K562 (cell line): Measurements from ENCODE around the gene MAP1S. TPM values are rescaled to one million over a fixed set of nuclear protein-coding genes. Genes with fewer than 3 reads are reported as not detected.
A peak's percentile ranks its signal among the peaks of the same experiment; 100 is the strongest.

Experiments
- BCOR ChIP-seq: fragments of 450-650 bp; IDR thresholded peaks from 2 replicates; pipeline ENCODE4 v1.6.1; 2016
- HDAC2 ChIP-seq: fragments of 450-650 bp; IDR thresholded peaks from 2 replicates; pipeline ENCODE4 v1.6.1; 2016; ENCODE audit warnings: mild to moderate bottlenecking
- HDAC3 ChIP-seq: fragments of 450-650 bp; IDR thresholded peaks from 2 replicates; pipeline ENCODE4 v1.6.1; 2018; ENCODE audit warnings: borderline replicate concordance, mild to moderate bottlenecking, moderate library complexity; ENCODE audit not compliant: partially characterized antibody
- HNRNPL ChIP-seq: fragments of 200-400 bp; formaldehyde crosslinking; IDR thresholded peaks from 2 replicates; pipeline ENCODE4 v1.6.1; 2017; ENCODE audit warnings: low read depth, mild to moderate bottlenecking, low read length
- KLF16 ChIP-seq: IDR thresholded peaks from 2 replicates; pipeline ENCODE4 v1.6.1; 2016; ENCODE audit warnings: antibody characterized with exemption
- NEUROD1 ChIP-seq: fragments of 150-350 bp; IDR thresholded peaks from 2 replicates; pipeline ENCODE4 v1.6.1; 2014; ENCODE audit warnings: borderline replicate concordance, low read length, low read depth; ENCODE audit not compliant: partially characterized antibody
- RBM15 ChIP-seq: fragments of 200-400 bp; formaldehyde crosslinking; IDR thresholded peaks from 2 replicates; pipeline ENCODE4 v1.6.1; 2018; ENCODE audit warnings: mild to moderate bottlenecking, low read length, moderate library complexity; ENCODE audit not compliant: insufficient read depth
- RBM25 ChIP-seq: fragments of 200-400 bp; formaldehyde crosslinking; IDR thresholded peaks from 2 replicates; pipeline ENCODE4 v1.6.1; 2018; ENCODE audit warnings: low read length, low read depth, moderate library complexity; ENCODE audit not compliant: severe bottlenecking
- STAT6 ChIP-seq: sonication (generic); formaldehyde crosslinking; IDR thresholded peaks from 2 replicates; pipeline ENCODE4 v1.8.1; 2023; ENCODE audit warnings: mild to moderate bottlenecking, missing genetic modification reagents
- ZNF395 ChIP-seq: fragments of 200-800 bp; sonication (Bioruptor generic); IDR thresholded peaks from 2 replicates; pipeline ENCODE4 v1.6.1; 2017; ENCODE audit warnings: missing genetic modification characterization, missing compliant biosample characterization
- polyA plus RNA-seq, 8 experiments: library from polyadenylated mRNA; depleted of rRNA in 4 of 8; stranded (reverse) in 5 of 8; unstranded in 3 of 8; fragments of >200 nt; fragmentation: Nextera tagmentation in 2 of 8; fragmentation: Illumina TruSeq in 1 of 8; extraction: Ambion mirVana in 2 of 8; extraction: Trizol in 1 of 8; gene quantifications; 2 replicates each; pipeline versions ENCODE4 v1.2.1 to v1.2.3, GENCODE V29; 2011 to 2014; ENCODE audit warnings: inconsistent platforms in 1 of 8, missing spikeins in 1 of 8
- total RNA-seq, 7 experiments: library from RNA; depleted of rRNA in 6 of 7; stranded (reverse); fragments of >200 nt in 6 of 7; fragmentation: Illumina TruSeq in 2 of 7; extraction: Trizol in 2 of 7; gene quantifications; 2 replicates each; pipeline versions ENCODE4 v1.2.1 to v1.2.3, GENCODE V29; 2011 to 2021; ENCODE audit warnings: low replicate concordance in 1 of 7

MAP1S gene
- total and polyA plus RNA-seq, 9 of the 15 experiments (the other 6 are each of a cell fraction or from before 2014, with no cell fraction given) = 2.0 to 81.0 (median 9.5) TPM

GRCh38 chr19:17739121-17739875, 20.0 kb downstream of the MAP1S start (continued):
- peak; percentile 20; the same call in 1 of the 2 replicates for TF ChIP-seq HDAC2
- TF ChIP-seq STAT6 (CRISPR knock-in tag) = no peak
- TF ChIP-seq RBM15 = no peak
- peak; percentile 76 for TF ChIP-seq BCOR
- TF ChIP-seq ZNF395 (CRISPR knock-in tag) = no peak
- peak; percentile 42 for TF ChIP-seq RBM25
- 0 out of 2 replicates have a peak, but pooled peaks have one; percentile 28 for TF ChIP-seq KLF16
- TF ChIP-seq HDAC3 = no peak
- no peak for TF ChIP-seq NEUROD1
- no peak for TF ChIP-seq HNRNPL
